ENCODE data around the gene PYCR2.
A peak's percentile ranks its signal among the peaks of the same experiment; 100 is the strongest.
"Not testable (repeated sequence)": the region's sequence is repeated elsewhere in the genome, so short reads cannot be mapped to it uniquely, and the experiment has no call there.

Gene PYCR2

DNA sequence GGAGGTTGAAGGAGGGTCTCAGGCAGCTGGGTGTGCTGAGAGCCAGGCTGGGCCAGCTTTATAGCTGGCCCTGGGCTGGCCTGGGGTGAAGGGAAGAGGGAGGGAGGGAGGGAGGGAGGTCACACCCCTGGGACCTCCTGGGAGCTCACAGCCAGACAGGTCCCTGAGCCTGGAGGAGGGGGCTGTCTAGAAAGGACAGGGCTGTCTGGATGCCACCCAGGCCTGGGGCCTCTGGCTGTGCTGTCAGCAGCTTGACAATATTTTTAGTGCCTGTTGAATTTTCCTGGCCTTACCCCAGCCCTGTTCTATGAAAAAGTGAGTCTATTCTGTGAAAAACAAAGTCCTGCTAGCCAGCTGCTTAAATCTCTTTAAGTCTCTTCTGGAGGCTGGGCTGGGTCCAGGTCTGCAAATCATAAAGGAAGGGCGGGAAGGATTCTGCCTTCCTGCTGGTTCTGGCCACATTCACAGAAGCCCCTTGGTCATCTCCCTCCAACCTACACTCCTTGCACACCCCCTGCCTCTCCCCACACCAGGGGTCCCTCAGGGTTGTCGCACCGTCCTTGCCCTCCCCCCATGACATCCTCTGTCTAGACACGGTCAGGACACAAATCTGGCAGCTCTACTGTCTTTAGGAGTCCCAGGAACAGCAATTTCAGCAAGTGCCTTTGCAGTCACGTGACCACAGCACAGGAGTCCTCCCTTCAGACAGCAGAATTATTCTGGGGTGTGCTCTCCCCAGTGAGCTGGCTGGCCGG, 17.3 kb upstream of the PYCR2 start, which contains the start of gene LEFTY2:
LEFTY2 (minus strand) TSS at position 34 of the 755 bp plus-strand sequence. CDS start 80 bp downstream, outside the sequence.
- DNase-seq = peak; percentile 13

GRCh38 chr1:225940385-225941151, 16.5 kb upstream of the PYCR2 start:
- DNase-seq = no peak

DNA sequence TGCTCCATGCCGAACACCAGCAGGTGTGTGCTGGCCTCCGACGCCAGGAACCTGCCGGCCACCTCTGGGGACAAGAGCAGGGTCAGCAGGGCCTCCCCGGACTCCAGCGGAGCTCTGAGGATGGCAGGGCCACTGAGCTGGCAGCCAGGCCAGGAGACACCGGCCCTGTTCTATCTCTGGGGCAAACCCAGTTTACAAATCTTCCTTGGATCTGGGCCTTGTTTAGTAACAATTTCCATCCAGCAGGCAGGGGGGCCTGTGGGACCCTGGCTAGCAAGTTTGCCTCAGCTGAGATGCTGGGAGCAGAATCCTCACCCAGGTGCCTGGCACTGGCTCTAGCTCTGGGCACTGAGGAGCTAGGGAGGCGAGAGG, 15.9 kb upstream of the PYCR2 start:
- DNase-seq = not testable (repeated sequence)

GRCh38 chr1:225939097-225939938, 15.3 kb upstream of the PYCR2 start:
- DNase-seq = not testable (repeated sequence)

- no peak for DNase-seq
Measured at GRCh38 chr1:225937048-225937968, 13.3 kb upstream of the PYCR2 start.

DNA sequence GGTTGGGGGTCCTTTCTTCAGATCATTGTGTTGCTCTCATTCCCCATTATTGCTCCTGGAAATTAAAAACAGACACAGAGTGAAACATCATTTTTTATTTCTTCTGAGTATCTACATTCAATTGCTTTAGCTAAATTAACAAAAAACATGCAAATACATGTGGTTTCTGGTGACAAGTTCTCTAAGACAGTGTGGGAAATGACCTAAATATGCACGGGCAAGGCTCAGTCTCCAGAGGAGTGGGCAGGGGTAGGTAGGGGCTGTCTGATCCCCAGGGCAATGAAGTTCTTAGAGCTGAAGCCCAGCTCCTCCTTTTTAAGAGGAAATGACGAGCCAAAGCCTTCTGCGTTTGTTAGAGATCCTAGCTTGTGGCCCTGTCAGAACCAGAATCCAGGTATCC, 12.5 kb upstream of the PYCR2 start:
- DNase-seq = no peak

- not testable (repeated sequence) for DNase-seq
Measured at GRCh38 chr1:225936086-225936485, 12.0 kb upstream of the PYCR2 start.

GRCh38 chr1:225934711-225935110, 10.7 kb upstream of the PYCR2 start:
- no peak for DNase-seq

GRCh38 chr1:225933072-225933471, 9.0 kb upstream of the PYCR2 start:
- no peak for DNase-seq

DNA sequence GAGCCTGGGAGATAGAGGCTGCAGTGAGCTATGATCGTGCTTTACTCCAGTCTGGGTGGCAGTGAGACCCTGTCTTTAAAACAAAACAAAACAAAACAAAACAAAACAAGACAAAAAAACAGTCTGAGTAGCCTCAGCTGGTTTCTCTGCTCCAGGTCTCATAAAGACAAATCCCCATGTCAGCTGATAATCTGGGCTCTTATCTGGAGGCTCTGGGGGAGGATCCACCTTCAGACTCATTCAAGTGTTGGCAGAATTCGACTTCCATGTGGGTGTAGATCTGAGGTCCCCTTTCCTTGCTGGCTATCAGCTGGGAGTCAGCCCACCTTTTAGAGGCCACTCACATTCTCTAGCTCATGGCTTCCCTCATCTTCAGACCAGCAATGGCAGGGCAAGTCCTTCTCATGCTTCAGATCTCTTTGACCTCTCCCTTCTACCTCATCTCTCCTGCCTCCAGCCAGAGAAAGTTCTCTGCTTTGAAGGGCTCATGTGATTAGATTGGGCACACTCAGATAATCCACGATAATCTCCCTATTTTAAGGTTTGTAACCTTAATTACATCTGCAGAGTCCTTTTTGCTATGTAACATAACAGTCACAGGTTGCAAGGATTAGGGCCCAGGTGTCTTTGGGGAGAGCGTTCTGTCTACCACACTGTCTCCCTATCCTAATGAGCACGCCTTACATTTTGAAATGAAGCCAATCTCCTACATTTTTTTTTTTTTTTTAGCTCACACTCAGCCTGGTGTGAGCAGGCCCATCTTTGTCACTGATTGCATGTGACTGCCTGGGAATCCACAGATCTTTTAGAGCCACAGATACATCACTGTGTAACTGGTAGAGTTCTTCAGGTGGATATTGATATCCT, 7.5 kb upstream of the PYCR2 start:
- DNase-seq = peak; percentile 84

GRCh38 chr1:225930566-225930965, 6.5 kb upstream of the PYCR2 start:
- DNase-seq = no peak

DNA sequence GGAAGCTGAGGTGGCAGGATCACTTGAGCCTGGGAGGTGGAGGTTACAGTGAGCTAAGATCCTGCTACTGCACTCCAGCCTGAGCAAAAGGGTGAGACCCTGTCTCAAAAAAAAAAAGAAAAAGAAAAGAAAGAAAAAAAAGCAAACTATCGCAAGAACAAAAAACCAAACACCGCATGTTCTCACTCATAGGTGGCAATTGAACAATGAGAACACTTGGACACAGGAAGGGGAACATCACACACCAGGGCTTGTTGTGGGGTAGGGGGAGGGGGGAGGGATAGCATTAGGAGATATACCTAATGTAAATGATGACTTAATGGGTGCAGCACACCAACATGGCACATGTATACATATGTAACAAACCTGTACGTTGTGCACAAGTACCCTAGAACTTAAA, 5.4 kb upstream of the PYCR2 start:
- not testable (repeated sequence) for DNase-seq

- peak; percentile 97 for DNase-seq
Measured at GRCh38 chr1:225928186-225929175, 4.4 kb upstream of the PYCR2 start.

GRCh38 chr1:225926551-225927113, 2.6 kb upstream of the PYCR2 start:
- DNase-seq = peak; percentile 56

GRCh38 chr1:225923381-225923691, 714 bp downstream of the PYCR2 start:
- DNase-seq = no peak

DNA sequence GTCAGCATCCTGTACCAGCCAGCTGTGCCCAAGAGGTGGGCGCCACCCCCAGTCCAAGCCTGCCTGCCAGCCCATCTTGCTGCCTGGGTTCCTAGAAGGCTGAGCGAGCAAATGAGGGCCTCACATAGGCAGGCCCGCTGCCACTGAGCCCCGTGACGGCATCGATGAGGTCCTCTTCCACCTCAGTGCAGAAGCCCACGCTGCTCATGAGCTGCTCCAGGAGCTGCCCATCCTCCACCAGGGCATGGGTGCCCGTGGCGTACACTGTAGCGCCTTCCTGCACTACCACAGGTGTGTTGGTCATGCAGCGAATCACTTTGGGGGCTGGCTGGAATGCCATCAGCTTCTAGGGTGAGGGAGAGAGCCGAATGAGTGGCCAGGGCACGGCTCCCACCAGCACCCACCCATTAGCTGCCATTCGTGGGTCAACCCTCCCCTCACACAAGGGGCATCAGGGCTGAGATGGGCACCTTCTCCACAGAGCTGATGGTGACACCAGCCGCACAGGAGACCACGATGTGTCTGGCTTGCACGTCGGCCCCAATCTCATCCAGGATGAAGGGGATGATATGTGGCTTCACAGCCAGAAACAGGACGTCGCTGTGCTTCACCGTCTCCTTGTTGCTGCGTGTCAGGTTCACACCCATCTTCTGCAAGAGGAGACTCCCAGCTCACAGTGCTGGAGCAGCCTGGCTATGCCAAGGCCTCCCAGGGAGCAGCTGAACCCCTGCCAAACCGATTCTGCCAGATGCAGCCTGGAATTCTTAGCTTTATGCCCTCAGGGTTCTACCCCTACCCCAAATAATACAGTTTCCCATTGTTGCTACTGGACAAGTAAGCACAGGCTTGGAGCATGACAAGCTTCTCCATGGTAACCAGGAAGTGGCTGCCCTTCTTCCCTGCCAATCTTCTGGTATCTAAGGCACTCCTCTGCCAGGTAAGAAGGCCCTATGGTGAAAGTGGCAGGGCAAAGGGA, 2.0 kb downstream of the PYCR2 start:
- DNase-seq = no peak

- no peak for DNase-seq
Measured at GRCh38 chr1:225919906-225920305, 4.1 kb downstream of the PYCR2 start.

DNA sequence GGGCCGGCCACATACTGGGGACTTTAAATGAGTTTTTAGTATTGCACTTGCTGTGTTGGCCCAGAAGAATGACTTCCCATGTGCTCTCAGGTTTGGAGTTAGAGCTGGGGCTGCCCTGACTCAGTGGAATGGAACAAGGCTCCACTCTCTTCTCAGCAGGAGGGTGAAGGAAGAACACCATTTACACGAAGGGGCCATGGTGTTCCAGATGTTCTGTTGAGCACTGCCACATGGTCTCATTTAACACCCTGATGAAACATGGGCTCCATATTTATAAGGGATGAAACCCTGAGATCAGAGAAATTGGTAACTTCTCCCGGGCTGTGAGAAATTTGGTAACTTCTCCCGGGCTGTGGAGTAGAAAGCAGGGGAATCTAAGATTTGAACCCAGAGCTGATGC, 5.8 kb downstream of the PYCR2 start:
- DNase-seq = no peak
